Uterus (tissue), 4 donors: ENCODE measurements around the gene PTCHD1. TPM values are rescaled to one million over a fixed set of nuclear protein-coding genes. Genes with fewer than 3 reads are reported as not detected.

ENCODE experiments used
- DNase-seq, 2 donors: peaks; one replicate each; pipeline ENCODE4 v3.0.0-alpha.2; 2019 to 2020
- H3K27ac ChIP-seq, 2 donors: fragments of 200-600 bp; sonication (generic); 1 replicate in 1 of 2; 2 replicates in 1 of 2; pipeline ENCODE4 v1.5.1; 2016 to 2018
- H3K27me3 ChIP-seq, 2 donors: fragments of 200-600 bp; sonication (generic); one replicate each; pipeline ENCODE4 v1.5.1; 2018 to 2019; ENCODE audit warnings: control low read depth in 1 of 2
- H3K36me3 ChIP-seq, 2 donors: fragments of 200-600 bp; sonication (generic); one replicate each; pipeline ENCODE4 v1.5.1; 2019; ENCODE audit warnings: control low read depth in 1 of 2
- H3K4me1 ChIP-seq, 2 donors: fragments of 200-600 bp; sonication (generic); one replicate each; pipeline ENCODE4 v1.5.1; 2018 to 2019; ENCODE audit warnings: control low read depth in 1 of 2
- H3K4me3 ChIP-seq, 2 donors: fragments of 200-600 bp; sonication (generic); 1 replicate in 1 of 2; 2 replicates in 1 of 2; pipeline ENCODE4 v1.5.1; 2018 to 2019; ENCODE audit warnings: mild to moderate bottlenecking in 1 of 2
- H3K9me3 ChIP-seq, 2 donors: fragments of 200-600 bp; sonication (generic); one replicate each; pipeline ENCODE4 v1.5.1; 2019; ENCODE audit warnings: control low read depth in 1 of 2
- POLR2A ChIP-seq, 2 donors: fragments of 450-650 bp; IDR thresholded peaks; one replicate each; pipeline ENCODE4 v1.6.1; 2016; ENCODE audit warnings: antibody characterized with exemption in 2 of 2, mild to moderate bottlenecking in 1 of 2, moderate library complexity in 1 of 2
- intact Hi-C: fragments of 100-400 bp; cut with DNase I; formaldehyde crosslinking; loops from one replicate; pipeline ENCODE4 v1.15.1; 2023; ENCODE audit warnings: low total_unique reads
- total RNA-seq, 4 donors: library from RNA; depleted of rRNA in 3 of 4; stranded (reverse); fragments of >200 nt in 3 of 4; gene quantifications; one replicate each; pipeline versions ENCODE4 v1.1.0 to v1.2.4, GENCODE V29; 2014 to 2023
- TF ChIP-seq, protein P1 (sequence below), 4 experiments: fragments of 200-600 bp in 2 of 4; fragments of 450-650 bp in 2 of 4; sonication (generic) in 2 of 4; IDR thresholded peaks; one replicate each; pipeline ENCODE4 v1.5.1; 2016 to 2019; ENCODE audit warnings: antibody characterized with exemption in 4 of 4, mild to moderate bottlenecking in 2 of 4, moderate library complexity in 1 of 4
- donor health status: DM: yes; HTN: yes; CAD: no.

PTCHD1 gene
- total RNA-seq, 4 donors from 2014 or later = 2.9 to 12.6 (median 5.3) TPM

DNA sequence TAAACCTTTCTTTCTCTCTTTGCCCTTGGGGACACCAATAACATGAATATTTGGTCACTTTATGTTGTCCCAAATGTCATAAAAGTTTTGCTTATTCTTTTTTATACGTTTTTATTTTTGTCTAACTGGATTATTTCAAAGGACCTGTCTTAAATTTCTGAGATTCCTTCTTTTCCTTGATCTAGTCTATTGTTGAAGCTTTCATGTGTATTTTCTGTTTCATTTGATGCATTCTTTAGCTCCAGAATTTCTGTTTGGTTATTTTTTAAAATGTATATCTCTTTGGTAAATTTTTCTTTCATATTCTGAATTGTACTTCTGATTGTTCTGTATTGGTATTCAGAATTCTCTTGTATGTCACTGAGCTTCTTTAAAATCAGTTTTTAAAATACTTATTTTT, 88.3 kb downstream of the PTCHD1 start:
- intact Hi-C loops = no loop called here
- Histone ChIP-seq H3K4me3 (no peak overlapping the region), H3K27ac (no peak overlapping the region), H3K4me1 (no peaks in the 10 kb centered on the region), H3K27me3 (no peaks in the 10 kb centered on the region), H3K36me3 (no peaks in the 10 kb centered on the region), H3K9me3 (peaks cover 0 to 11% of the 10 kb centered on the region in 2 donors)
- DNase-seq = no peak
- TF ChIP-seq POLR2A (IDR thresholded peaks at IDR 0.05) = no peak
- TF ChIP-seq, protein P1, sequence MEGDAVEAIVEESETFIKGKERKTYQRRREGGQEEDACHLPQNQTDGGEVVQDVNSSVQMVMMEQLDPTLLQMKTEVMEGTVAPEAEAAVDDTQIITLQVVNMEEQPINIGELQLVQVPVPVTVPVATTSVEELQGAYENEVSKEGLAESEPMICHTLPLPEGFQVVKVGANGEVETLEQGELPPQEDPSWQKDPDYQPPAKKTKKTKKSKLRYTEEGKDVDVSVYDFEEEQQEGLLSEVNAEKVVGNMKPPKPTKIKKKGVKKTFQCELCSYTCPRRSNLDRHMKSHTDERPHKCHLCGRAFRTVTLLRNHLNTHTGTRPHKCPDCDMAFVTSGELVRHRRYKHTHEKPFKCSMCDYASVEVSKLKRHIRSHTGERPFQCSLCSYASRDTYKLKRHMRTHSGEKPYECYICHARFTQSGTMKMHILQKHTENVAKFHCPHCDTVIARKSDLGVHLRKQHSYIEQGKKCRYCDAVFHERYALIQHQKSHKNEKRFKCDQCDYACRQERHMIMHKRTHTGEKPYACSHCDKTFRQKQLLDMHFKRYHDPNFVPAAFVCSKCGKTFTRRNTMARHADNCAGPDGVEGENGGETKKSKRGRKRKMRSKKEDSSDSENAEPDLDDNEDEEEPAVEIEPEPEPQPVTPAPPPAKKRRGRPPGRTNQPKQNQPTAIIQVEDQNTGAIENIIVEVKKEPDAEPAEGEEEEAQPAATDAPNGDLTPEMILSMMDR (IDR thresholded peaks at IDR 0.05) = no peak

DNA sequence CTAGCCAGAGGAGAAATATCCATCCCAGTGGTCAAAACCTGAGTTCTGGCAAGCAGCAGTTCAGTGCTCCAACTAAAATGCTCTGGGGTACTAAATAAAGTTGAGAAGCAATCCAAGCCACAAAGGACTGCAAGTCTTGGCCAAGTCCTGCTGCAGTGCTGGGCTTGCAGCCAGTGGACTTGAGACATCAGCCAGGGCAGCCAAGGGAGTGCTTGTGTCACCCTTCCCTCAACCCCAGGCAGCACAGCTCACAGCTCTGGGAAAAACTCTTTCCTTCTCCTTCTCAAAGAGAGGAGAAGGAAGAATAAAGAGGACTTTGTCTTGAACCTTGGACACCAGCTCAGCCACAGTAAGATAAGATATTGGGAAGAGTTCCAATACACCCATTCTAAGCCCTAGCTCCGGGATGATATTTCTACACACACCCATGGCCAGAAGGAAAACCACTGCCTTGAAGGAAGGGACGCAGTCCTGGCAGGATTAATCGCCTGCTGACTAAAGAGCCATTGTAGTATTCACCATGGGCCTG, 99.8 kb downstream of the PTCHD1 start:
- Histone ChIP-seq H3K4me3 (no peak overlapping the region), H3K27ac (peak overlapping the region; percentile 34 to 51), H3K36me3 (no peaks in the 10 kb centered on the region), H3K27me3 (no peaks in the 10 kb centered on the region), H3K9me3 (no peaks in the 10 kb centered on the region), H3K4me1 (no peaks in the 10 kb centered on the region)
- TF ChIP-seq, protein P1 (IDR thresholded peaks at IDR 0.05) = no peak
- no peak for TF ChIP-seq POLR2A (IDR thresholded peaks at IDR 0.05)
- intact Hi-C loops = no loop called here
- DNase-seq = peak; percentile 67 to 78

GRCh38 chrX:23435108-23435507, 100.5 kb downstream of the PTCHD1 start:
- intact Hi-C loops = no loop called here
- Histone ChIP-seq H3K27me3 (no peaks in the 10 kb centered on the region), H3K4me3 (no peak overlapping the region), H3K4me1 (no peaks in the 10 kb centered on the region), H3K36me3 (no peaks in the 10 kb centered on the region), H3K9me3 (no peaks in the 10 kb centered on the region), H3K27ac (peak overlapping the region; percentile 34 to 51)
- TF ChIP-seq POLR2A (IDR thresholded peaks at IDR 0.05) = no peak
- TF ChIP-seq, protein P1 (IDR thresholded peaks at IDR 0.05) = no peak
- DNase-seq = no peak

- no peaks in the 10 kb centered on the region for H3K4me1 ChIP-seq
- H3K27me3 ChIP-seq = no peaks in the 10 kb centered on the region
- intact Hi-C loops = no loop called here
- H3K36me3 ChIP-seq = no peaks in the 10 kb centered on the region
- TF ChIP-seq POLR2A (IDR thresholded peaks at IDR 0.05) = no peak
- TF ChIP-seq, protein P1 (IDR thresholded peaks at IDR 0.05) = no peak
- no peak overlapping the region for H3K27ac ChIP-seq
- no peak overlapping the region for H3K4me3 ChIP-seq
- no peaks in the 10 kb centered on the region for H3K9me3 ChIP-seq
- no peak for DNase-seq
These were observed 100.9 kb downstream of the PTCHD1 start for GRCh38 chrX:23435575-23435974.

DNA sequence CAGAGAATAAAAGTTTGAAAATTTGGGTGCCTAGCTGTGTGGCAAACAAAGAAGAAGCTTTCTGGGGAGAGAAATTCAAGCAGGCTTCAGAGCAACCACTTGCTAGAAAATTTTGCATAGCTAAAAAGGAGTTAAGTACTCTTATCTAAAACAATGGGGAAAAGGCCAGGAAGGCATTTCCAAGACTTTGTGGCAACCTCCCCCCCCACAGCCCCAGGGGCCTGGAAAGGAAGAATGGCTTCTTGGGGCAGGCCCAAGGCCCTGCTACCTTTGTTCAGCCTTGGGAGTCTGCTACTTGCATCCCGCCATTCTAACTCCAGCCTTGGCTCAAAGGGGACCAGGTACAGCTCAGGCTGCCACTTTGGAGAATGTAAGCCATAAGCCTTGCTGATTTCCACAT, 102.2 kb downstream of the PTCHD1 start:
- no peaks in the 10 kb centered on the region for H3K4me1 ChIP-seq
- intact Hi-C loops = no loop called here
- no peak for DNase-seq
- no peak for TF ChIP-seq POLR2A (IDR thresholded peaks at IDR 0.05)
- TF ChIP-seq, protein P1 (IDR thresholded peaks at IDR 0.05) = no peak
- H3K9me3 ChIP-seq = no peaks in the 10 kb centered on the region
- H3K27ac ChIP-seq = no peak overlapping the region
- no peaks in the 10 kb centered on the region for H3K36me3 ChIP-seq
- H3K27me3 ChIP-seq = no peaks in the 10 kb centered on the region
- no peak overlapping the region for H3K4me3 ChIP-seq
